ENCODE measurements around the gene OR10J4. TPM values are rescaled to one million over a fixed set of nuclear protein-coding genes. Genes with fewer than 3 reads are reported as not detected.

OR10J4 gene
- total RNA-seq, 4 donors from 2014 or later, result not detected

DNA sequence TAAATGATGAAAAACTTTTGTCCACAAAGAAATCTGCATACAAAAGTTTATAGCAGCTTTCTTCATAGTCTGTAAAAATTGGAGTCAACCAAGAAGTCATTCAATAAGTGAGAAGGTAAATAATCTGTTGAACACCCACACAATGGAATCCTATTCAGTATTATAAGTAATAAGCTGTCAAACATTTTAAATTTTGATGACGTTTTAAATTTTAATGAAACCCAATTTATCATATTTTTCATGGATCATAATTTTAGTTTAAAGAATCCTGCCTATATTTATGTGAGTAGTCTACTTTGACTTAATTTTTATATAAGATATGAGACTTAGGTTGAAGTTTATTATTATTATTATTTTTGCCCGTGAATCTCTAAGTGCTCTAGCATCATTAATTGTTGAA is 27.5 kb downstream of the OR10J4 start:
- TF ChIP-seq, protein P1, sequence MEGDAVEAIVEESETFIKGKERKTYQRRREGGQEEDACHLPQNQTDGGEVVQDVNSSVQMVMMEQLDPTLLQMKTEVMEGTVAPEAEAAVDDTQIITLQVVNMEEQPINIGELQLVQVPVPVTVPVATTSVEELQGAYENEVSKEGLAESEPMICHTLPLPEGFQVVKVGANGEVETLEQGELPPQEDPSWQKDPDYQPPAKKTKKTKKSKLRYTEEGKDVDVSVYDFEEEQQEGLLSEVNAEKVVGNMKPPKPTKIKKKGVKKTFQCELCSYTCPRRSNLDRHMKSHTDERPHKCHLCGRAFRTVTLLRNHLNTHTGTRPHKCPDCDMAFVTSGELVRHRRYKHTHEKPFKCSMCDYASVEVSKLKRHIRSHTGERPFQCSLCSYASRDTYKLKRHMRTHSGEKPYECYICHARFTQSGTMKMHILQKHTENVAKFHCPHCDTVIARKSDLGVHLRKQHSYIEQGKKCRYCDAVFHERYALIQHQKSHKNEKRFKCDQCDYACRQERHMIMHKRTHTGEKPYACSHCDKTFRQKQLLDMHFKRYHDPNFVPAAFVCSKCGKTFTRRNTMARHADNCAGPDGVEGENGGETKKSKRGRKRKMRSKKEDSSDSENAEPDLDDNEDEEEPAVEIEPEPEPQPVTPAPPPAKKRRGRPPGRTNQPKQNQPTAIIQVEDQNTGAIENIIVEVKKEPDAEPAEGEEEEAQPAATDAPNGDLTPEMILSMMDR (IDR thresholded peaks at IDR 0.05), result no peak
- no peak for TF ChIP-seq POLR2AphosphoS5 (IDR thresholded peaks at IDR 0.05)
- TF ChIP-seq EP300 (IDR thresholded peaks at IDR 0.05), result no peak
- no peak for TF ChIP-seq POLR2A (IDR thresholded peaks at IDR 0.05)
- Histone ChIP-seq H3K4me3 (no peak overlapping the region), H3K4me1 (no peaks in the 10 kb centered on the region), H3K27me3 (no peaks in the 10 kb centered on the region), H3K36me3 (no peaks in the 10 kb centered on the region), H3K9me3 (peaks cover 0 to 17% (median 0%) of the 10 kb centered on the region in 3 donors), H3K27ac (no peak overlapping the region)
- 75 to 78% methylated on average over 2 of the region's 2 CpGs for WGBS, 2 donors (ENCODE audit: low coverage in 1 of 2)
- no peak for ATAC-seq

DNA sequence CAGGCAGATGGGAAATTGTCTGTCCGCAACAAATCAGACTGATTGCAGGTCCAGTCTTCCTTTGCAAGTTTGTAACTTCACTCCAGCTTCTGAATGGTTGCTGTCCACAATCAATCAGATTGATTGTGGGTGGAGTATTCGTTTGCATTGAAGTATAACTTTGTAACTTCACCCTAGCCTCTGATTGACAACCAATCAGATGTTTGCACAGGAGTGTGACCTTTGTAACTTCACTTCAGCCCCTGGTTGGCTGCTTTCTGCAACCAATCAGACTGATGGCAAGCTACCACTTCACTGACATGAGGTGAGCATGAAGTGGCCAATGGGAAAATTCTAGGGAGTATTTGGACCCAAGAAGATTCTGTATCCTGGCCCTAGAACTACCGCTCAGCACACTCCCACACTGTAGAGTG is 33.2 kb downstream of the OR10J4 start:
- ATAC-seq, result no peak

DNA sequence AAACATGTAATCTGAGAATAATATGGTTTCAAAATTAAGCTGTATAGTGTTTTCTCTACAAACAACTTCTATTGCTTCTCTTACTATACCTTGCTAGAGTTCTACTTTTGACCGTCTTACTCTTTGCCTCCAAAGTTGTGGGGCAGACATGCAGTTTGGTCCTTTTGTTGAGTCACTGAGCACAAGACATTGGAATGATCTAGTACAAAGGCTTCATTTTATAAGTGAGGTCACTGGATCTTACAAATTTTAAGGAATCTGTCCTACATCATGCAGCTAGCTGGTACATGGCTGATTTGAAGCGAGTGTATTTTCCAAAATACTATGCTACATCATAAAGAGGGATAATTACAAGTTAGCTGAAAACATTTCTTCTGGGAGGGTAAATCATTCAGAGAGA is 36.3 kb downstream of the OR10J4 start:
- TF ChIP-seq, protein P1 (IDR thresholded peaks at IDR 0.05), result no peak
- TF ChIP-seq EP300 (IDR thresholded peaks at IDR 0.05) (no peak), POLR2A (IDR thresholded peaks at IDR 0.05) (no peak), POLR2AphosphoS5 (IDR thresholded peaks at IDR 0.05) (no peak)
- no peak for ATAC-seq
- Histone ChIP-seq H3K27ac (no peak overlapping the region), H3K4me3 (no peak overlapping the region), H3K27me3 (no peaks in the 10 kb centered on the region), H3K4me1 (no peaks in the 10 kb centered on the region), H3K9me3 (no peaks in the 10 kb centered on the region), H3K36me3 (no peaks in the 10 kb centered on the region)
- WGBS, 2 donors (ENCODE audit: low coverage in 1 of 2), result 70 to 83% methylated on average over 2 of the region's 2 CpGs

More for the DNA sequence above, 33.2 kb downstream of the OR10J4 start:
- H3K4me1 ChIP-seq, result no peaks in the 10 kb centered on the region
- H3K27me3 ChIP-seq, result no peaks in the 10 kb centered on the region
- no peak overlapping the region for H3K27ac ChIP-seq
- WGBS, 2 donors (ENCODE audit: low coverage in 1 of 2), result 68 to 76% methylated on average over 3 of the region's 3 CpGs
- TF ChIP-seq, protein P1 (IDR thresholded peaks at IDR 0.05), result no peak
- TF ChIP-seq EP300 (IDR thresholded peaks at IDR 0.05) (no peak), POLR2AphosphoS5 (IDR thresholded peaks at IDR 0.05) (no peak), POLR2A (IDR thresholded peaks at IDR 0.05) (no peak)
- peaks cover 0 to 17% (median 0%) of the 10 kb centered on the region in 3 donors for H3K9me3 ChIP-seq
- no peaks in the 10 kb centered on the region for H3K36me3 ChIP-seq
- H3K4me3 ChIP-seq, result no peak overlapping the region

DNA sequence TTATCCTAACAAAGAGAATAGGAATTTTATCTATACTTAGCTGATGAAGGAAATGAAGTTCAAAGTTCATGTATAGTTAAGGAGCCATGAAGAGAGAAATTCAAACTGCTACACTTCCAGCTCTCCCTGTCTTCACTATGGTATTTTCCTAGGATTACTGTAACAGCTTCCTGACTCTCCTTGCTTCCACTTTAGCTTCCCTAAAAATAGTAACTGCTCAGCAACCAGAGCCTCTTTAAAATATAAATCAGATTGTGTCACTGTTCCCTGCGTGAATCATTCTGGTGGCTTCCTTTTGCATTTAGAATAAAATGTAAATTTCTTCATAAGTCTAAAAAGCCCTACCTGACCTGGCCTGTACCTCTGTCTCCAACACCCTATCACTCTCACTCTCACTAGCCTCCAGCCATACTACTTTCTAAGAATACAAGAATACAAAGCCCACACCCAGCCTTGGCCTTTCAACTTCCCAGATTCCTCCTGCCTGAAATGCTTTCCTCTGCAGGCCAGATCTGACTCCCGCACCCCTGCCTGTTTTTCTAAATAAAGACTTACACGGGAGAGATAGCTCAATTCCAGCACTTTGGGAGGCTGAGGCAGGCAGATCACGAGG is 38.0 kb downstream of the OR10J4 start:
- H3K27me3 ChIP-seq, result no peaks in the 10 kb centered on the region
- no peak for ATAC-seq
- H3K4me1 ChIP-seq, result no peaks in the 10 kb centered on the region
- TF ChIP-seq, protein P1 (IDR thresholded peaks at IDR 0.05), result no peak
- TF ChIP-seq POLR2AphosphoS5 (IDR thresholded peaks at IDR 0.05), result no peak
- H3K27ac ChIP-seq, result no peak overlapping the region
- no peaks in the 10 kb centered on the region for H3K9me3 ChIP-seq
- no peaks in the 10 kb centered on the region for H3K36me3 ChIP-seq
- WGBS, 2 donors (ENCODE audit: low coverage in 1 of 2), result 22 to 42% methylated on average over 1 to 4 of the region's 4 CpGs
- H3K4me3 ChIP-seq, result no peak overlapping the region

DNA sequence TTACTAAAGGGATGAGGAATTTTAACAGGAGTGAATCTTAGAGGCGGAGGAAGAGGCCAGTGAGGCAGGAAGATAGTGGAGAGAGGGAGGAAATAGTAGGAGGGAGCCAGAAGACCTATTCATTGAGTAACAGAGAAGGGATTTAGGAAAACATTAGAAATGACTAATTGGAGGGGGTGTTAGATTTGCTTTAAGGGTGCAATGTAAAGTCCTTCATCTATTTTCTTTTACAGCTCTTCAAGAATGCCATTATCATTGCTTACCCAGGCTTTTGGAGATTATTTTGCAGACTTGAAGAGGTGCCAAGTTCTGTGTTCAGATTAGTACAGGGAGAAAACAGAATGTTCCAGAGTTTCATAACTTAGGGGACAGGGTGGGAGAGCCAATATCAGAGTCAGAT is 41.3 kb downstream of the OR10J4 start:
- no peak overlapping the region for H3K27ac ChIP-seq
- no peaks in the 10 kb centered on the region for H3K4me1 ChIP-seq
- H3K4me3 ChIP-seq, result no peak overlapping the region
- H3K36me3 ChIP-seq, result no peaks in the 10 kb centered on the region
- ATAC-seq, result no peak
- H3K9me3 ChIP-seq, result no peaks in the 10 kb centered on the region
- no peak for TF ChIP-seq EP300 (IDR thresholded peaks at IDR 0.05)
- no peaks in the 10 kb centered on the region for H3K27me3 ChIP-seq
- 39 to 55% methylated on average over 1 of the region's 1 CpG for WGBS, 2 donors (ENCODE audit: low coverage in 1 of 2)

Data from gastroesophageal sphincter (tissue), 4 donors.